HG03060 (cell line): ENCODE data around the gene LMNA.
"Not testable (repeated sequence)": the region's sequence is repeated elsewhere in the genome, so short reads cannot be mapped to it uniquely, and the experiment has no call there.

Experiments
- ATAC-seq: cut with Tn5 transposase; IDR thresholded peaks from one replicate; pipeline ENCODE4 v1.9.1; 2021; ENCODE audit warnings: low read depth, moderate number of reproducible peaks; ENCODE audit not compliant: unreplicated experiment

LMNA gene

GRCh38 chr1:156157506-156157905, 43.0 kb downstream of the LMNA start:
- ATAC-seq = no peak

- ATAC-seq = no peak
These were observed 43.5 kb downstream of the LMNA start for GRCh38 chr1:156157966-156158365.

- ATAC-seq = no peak
These were observed 45.7 kb downstream of the LMNA start for GRCh38 chr1:156160000-156160742.

GRCh38 chr1:156160743-156161171, 46.2 kb downstream of the LMNA start:
- ATAC-seq = no peak

GRCh38 chr1:156162430-156163037, 48.0 kb downstream of the LMNA start:
- ATAC-seq = no peak

- no peak for ATAC-seq
These were observed 49.2 kb downstream of the LMNA start for GRCh38 chr1:156163712-156164111.

- no peak for ATAC-seq
These were observed 49.8 kb downstream of the LMNA start for GRCh38 chr1:156164125-156164831.

- no peak for ATAC-seq
These were observed 50.6 kb downstream of the LMNA start for GRCh38 chr1:156165083-156165482.

GRCh38 chr1:156167536-156167935, 53.0 kb downstream of the LMNA start:
- ATAC-seq = no peak

- ATAC-seq = no peak
These were observed 58.4 kb downstream of the LMNA start for GRCh38 chr1:156172696-156173470.

- ATAC-seq = no peak
These were observed 62.2 kb downstream of the LMNA start for GRCh38 chr1:156176610-156177210.

GRCh38 chr1:156177919-156178654, 63.6 kb downstream of the LMNA start:
- ATAC-seq = no peak

- no peak for ATAC-seq
These were observed 66.0 kb downstream of the LMNA start for GRCh38 chr1:156180471-156180870.

GRCh38 chr1:156181391-156181924, 66.9 kb downstream of the LMNA start:
- not testable (repeated sequence) for ATAC-seq

GRCh38 chr1:156182010-156182779, 67.7 kb downstream of the LMNA start:
- ATAC-seq = not testable (repeated sequence)

GRCh38 chr1:156186347-156187177, 72.1 kb downstream of the LMNA start:
- not testable (repeated sequence) for ATAC-seq
